Adipocyte (in vitro differentiated cells): ENCODE measurements around the gene CAST.

ENCODE experiments used
- DNase-seq: peaks from one replicate; pipeline ENCODE4 v3.0.0-alpha.2; 2015; ENCODE audit warnings: low read depth
- H3K27me3 ChIP-seq: replicated peaks from 2 replicates; pipeline ENCODE4 v1.7.0; 2013; ENCODE audit warnings: mild to moderate bottlenecking, low read length, moderate library complexity; ENCODE audit not compliant: control insufficient read depth, insufficient read depth
- H3K36me3 ChIP-seq: 2 replicates; pipeline ENCODE4 v1.7.0; 2013; ENCODE audit warnings: low read length, mild to moderate bottlenecking, moderate library complexity; ENCODE audit not compliant: control insufficient read depth, insufficient read depth, severe bottlenecking
- H3K4me1 ChIP-seq: 2 replicates; pipeline ENCODE4 v1.7.0; 2013; ENCODE audit warnings: mild to moderate bottlenecking, low read length, moderate library complexity; ENCODE audit not compliant: control insufficient read depth, insufficient read depth
- H3K4me3 ChIP-seq: 2 replicates; pipeline ENCODE4 v1.7.0; 2013; ENCODE audit warnings: mild to moderate bottlenecking, low read length, moderate library complexity
- H3K9ac ChIP-seq: 2 replicates; pipeline ENCODE4 v1.7.0; 2013; ENCODE audit warnings: mild to moderate bottlenecking, low read length, moderate library complexity
- H3K9me3 ChIP-seq: 2 replicates; pipeline ENCODE4 v1.7.0; 2013; ENCODE audit warnings: mild to moderate bottlenecking, low read length, moderate library complexity; ENCODE audit not compliant: control insufficient read depth

Gene CAST

DNA sequence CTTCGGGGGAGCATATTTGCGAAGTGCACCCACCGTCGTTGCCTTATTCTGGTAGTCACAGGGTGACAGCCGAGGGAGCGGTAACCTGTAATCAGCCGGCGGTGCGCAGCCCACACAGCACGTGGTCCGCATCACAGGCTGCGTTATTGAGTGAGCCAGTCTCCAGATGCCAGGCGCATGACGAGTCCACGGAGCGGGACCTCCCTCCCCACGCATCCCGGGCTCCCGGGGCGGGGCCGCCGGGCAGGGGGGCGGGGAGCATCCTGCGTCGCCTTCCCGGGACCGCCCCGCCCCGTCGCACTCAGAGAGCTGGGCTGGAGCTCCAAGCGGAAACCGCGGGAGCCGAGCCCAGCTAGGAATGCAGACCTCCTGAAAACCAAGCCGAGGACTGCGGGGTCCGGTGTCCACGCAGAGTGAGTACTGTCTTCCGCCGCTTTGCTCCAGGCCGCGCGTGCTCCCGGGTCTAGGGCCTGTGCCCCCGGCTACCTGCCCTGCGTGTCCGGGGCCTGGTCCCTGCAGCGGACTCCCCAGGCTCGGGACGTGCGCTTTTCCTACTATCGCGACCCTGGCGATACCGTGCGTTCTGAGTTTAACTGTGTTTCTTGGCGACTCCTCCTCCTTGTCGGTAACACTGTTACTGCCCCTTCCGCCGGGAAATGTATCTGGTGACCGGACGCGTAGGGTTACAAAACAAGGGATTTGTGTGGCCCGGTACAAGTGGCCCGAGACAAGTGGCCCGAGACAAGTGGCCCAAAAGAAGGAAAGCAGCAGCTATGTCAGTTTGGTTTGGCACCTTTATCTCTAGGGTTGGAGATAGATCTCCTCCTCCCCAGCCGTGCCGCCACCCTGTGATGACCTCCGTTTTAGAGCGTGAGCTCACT, 40.6 kb downstream of the CAST start:
- Histone ChIP-seq H3K9me3 (no peaks in the 10 kb centered on the region), H3K9ac (peak overlapping the region; percentile 98), H3K36me3 (peaks cover 26% of the 10 kb centered on the region), H3K4me3 (peak overlapping the region; percentile 95), H3K4me1 (peaks cover 52% of the 10 kb centered on the region), H3K27me3 (no peaks in the 10 kb centered on the region)
- peak; percentile 98 for DNase-seq

DNA sequence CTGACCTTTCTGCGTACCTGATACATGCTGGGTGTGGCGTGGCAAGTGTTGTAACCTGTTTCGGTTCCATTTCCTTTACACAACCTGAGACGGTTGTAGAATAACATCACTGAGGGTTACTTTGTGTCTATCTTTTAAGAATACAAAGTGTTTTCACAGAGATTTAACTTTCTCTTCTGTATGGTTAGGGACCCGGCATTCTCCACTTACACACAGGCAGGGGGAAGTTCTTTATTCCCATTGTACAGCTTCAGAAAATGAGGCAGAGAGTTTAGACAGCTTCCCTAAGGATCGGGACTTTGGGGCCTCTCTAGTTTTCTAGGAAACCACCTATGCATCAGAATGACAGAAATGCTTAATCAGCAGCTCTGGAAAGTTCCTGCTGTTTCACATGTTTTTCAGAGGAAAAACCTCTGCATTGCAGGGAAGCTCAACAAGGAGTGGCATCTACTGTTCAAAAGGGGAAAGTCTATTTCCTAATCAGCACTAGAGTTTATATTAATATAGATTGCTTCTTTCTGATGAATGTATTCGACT, 41.3 kb downstream of the CAST start:
- H3K4me3 ChIP-seq, result peak overlapping the region; percentile 95
- H3K9me3 ChIP-seq, result no peaks in the 10 kb centered on the region
- DNase-seq, result peak; percentile 56
- no peaks in the 10 kb centered on the region for H3K27me3 ChIP-seq
- H3K36me3 ChIP-seq, result peaks cover 19% of the 10 kb centered on the region
- H3K9ac ChIP-seq, result peak overlapping the region; percentile 98
- H3K4me1 ChIP-seq, result peaks cover 52% of the 10 kb centered on the region

DNA sequence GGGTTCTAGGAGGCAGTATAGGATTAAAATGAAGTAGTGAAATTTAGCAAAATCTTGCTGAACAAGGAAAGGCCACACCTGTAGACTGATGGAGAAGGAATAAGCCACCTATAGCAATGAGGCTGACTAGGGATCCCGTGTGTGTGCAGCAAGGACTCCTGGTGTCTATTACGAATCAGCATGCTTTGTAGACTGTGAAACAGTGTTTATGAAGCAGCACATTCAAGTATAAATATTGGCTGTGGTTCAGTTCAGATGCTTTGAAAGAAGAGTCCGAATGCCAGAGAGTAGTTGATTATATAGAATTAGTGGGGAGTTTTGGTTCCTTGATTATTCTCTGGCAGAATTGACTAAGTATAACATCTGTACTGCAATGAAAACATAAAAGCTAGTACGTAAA, 41.8 kb downstream of the CAST start:
- Histone ChIP-seq H3K9ac (peak overlapping the region; percentile 98), H3K36me3 (peaks cover 17% of the 10 kb centered on the region), H3K4me1 (peaks cover 57% of the 10 kb centered on the region), H3K27me3 (no peaks in the 10 kb centered on the region), H3K4me3 (peak overlapping the region; percentile 95), H3K9me3 (no peaks in the 10 kb centered on the region)
- peak; percentile 40 for DNase-seq

DNA sequence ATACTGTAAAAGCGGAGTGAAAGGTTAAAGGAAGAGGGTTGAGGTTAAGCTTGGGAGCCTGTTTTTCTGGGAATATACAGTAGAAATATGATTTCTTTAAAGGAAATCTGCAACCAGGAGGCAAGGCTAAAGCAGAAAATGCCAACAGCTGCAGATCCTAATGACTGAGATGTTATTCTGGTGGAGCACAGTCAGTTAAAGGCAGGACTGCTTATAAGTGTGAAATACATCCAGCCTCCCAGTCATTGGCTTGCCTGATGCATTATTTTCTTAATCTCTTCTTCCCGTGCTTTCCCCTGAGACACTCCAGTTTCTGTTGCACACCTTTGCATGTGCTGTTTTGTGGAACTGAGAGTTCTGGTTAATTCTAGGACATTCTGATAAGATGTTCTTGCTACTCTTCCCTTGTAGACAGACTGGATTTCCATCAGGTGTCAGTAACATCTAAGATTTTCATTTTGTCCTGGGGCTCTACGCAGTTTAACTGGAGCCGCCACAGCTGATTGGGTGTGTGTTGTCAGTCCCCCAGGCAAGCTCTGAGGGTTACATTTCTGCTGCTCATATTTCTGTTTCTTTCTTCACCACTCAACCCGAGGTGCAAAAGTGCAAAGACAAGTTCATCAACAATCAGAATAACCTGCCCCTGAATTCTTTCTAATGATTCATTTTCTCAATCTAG, 44.4 kb downstream of the CAST start:
- H3K9ac ChIP-seq, result no peak overlapping the region
- DNase-seq, result no peak
- peaks cover 52% of the 10 kb centered on the region for H3K4me1 ChIP-seq
- no peak overlapping the region for H3K4me3 ChIP-seq
- no peaks in the 10 kb centered on the region for H3K36me3 ChIP-seq
- H3K27me3 ChIP-seq, result no peaks in the 10 kb centered on the region
- no peaks in the 10 kb centered on the region for H3K9me3 ChIP-seq

DNA sequence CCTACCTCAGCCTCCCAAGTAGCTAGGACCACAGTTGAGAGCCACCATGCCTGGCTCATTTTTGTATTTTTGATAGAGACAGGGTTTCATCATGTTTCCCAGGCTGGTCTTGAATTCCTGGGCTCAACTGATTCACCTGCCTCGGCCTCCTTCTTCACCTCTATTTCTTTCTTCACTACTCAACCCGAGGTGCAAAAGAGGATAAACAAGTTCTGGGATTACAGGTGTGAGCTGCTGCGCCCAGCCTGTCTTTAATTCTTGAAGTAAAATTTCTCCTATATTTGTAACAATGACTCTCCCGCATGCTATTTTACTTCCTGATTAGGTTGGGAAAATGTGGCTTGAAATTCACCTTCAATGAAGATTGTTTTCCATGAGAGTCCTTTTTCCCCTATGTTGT, 46.4 kb downstream of the CAST start:
- peaks cover 58% of the 10 kb centered on the region for H3K4me1 ChIP-seq
- no peak for DNase-seq
- no peak overlapping the region for H3K9ac ChIP-seq
- no peak overlapping the region for H3K4me3 ChIP-seq
- H3K36me3 ChIP-seq, result no peaks in the 10 kb centered on the region
- no peaks in the 10 kb centered on the region for H3K27me3 ChIP-seq
- H3K9me3 ChIP-seq, result no peaks in the 10 kb centered on the region

DNA sequence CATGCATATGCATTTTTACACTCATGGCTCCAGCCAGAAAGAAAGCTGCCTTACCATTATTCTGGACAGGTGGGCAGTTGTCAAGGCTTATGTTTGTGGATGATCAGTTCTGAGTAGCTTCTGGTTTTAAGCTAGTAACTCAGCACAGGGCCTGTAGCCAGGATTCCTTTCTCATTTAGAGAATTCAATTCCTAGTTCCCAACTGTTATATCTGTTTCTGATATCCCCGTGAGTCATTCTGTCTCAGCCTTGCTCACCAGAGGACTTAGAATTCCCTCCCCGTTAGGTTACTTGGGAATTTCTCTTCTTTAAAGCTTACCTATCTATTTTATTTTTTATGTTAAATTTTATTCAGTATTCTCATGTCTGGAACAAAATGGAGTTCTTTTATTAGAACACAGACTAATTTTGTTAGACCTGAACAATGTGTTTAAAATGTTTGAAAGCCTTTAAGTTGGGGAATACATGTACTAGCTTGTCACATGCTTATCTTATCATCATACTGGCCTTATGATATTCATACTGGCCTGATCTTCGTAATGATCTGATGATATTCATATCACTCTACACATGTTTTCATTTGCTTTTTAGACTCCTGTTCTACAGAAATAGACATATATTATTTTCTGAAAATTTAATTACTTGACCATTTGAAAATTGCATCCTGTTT, 47.1 kb downstream of the CAST start:
- peak; percentile 78 for DNase-seq
- H3K27me3 ChIP-seq, result no peaks in the 10 kb centered on the region
- no peak overlapping the region for H3K4me3 ChIP-seq
- H3K9ac ChIP-seq, result no peak overlapping the region
- H3K4me1 ChIP-seq, result peaks cover 58% of the 10 kb centered on the region
- H3K9me3 ChIP-seq, result no peaks in the 10 kb centered on the region
- H3K36me3 ChIP-seq, result no peaks in the 10 kb centered on the region

DNA sequence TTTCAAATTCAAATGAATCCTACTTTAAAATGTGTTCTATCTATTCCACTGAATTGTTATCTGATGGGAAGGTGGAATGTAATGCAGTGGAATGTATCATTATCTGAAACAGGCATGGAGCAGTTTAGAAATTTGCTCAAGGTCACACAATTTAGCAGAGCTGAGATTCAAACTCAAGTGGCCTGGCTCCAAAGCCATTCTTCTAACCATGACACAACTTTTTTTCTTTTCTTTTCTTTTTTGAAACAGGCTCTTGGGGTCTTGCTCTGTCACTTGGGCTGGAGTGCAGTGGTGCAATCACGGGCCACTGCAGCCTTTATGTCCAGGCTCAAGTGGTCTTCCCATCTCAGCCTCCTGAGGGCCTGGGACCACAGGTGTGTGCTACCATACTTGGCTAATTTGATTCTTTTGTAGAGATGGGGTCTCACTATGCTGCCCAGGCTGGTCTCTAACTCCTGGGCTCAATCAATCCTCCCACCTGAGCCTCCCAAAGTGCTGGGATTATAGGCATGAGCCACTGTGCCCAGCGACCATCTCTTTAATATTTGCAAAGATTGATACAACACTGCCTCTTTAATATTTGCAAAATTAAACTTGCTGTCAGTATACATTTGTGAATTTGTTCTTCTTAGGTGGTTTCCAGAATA, 50.0 kb downstream of the CAST start:
- H3K9me3 ChIP-seq, result no peaks in the 10 kb centered on the region
- peaks cover 7% of the 10 kb centered on the region for H3K36me3 ChIP-seq
- no peak overlapping the region for H3K9ac ChIP-seq
- peaks cover 67% of the 10 kb centered on the region for H3K4me1 ChIP-seq
- H3K27me3 ChIP-seq, result no peaks in the 10 kb centered on the region
- DNase-seq, result no peak
- H3K4me3 ChIP-seq, result no peak overlapping the region

DNA sequence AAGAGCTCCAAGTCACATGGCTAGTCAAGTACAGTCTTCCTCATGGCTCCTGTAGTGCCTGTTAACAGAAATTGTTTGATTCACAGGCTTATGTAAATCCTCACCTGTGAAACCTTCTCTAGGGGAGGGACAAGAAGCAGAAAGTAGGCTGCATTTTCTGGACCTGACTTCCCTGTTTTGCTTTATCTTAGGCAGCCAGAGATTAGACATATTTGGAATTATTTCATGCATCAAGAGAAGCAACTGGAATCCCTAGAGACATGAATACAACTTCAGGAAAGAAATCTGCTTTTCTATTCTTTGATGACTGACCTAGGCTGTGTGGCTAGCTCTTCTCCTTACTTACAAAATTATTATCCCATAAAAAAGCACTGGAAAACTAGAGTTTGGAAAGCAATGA, 52.3 kb downstream of the CAST start:
- Histone ChIP-seq H3K36me3 (peaks cover 10% of the 10 kb centered on the region), H3K4me3 (peak overlapping the region; percentile 12)
- peak; percentile 34 for DNase-seq

DNA sequence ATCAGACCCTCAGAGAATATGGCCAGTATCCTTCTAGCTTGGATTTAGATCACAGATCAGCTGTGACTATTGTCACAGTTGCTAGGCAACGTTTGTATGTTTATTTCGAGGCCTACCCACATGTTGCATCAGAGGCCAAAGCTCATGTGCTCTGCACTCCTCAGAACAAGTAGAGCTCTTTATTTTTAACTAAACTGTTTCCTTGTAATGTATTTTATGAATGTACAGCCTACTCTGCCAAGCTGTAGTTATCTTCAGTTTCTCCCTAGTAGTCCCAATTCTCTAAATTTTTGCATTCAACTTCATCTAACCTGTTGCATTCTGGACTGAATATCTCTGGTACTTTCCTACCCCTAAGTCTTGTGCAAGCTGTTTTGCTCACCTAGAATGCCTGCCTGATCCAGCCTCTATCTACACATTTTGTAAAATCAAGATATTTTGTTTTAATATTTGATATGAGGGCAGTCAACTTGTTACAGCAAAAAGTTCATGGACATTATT, 52.8 kb downstream of the CAST start:
- DNase-seq, result peak; percentile 86
- Histone ChIP-seq H3K36me3 (peaks cover 10% of the 10 kb centered on the region), H3K4me1 (peaks cover 53% of the 10 kb centered on the region), H3K9me3 (no peaks in the 10 kb centered on the region), H3K4me3 (no peak overlapping the region), H3K27me3 (no peaks in the 10 kb centered on the region), H3K9ac (peak overlapping the region; percentile 8)

More for the DNA sequence above, 52.3 kb downstream of the CAST start:
- H3K4me1 ChIP-seq, result peaks cover 58% of the 10 kb centered on the region
- no peaks in the 10 kb centered on the region for H3K9me3 ChIP-seq
- H3K9ac ChIP-seq, result peak overlapping the region; percentile 8
- H3K27me3 ChIP-seq, result no peaks in the 10 kb centered on the region

DNA sequence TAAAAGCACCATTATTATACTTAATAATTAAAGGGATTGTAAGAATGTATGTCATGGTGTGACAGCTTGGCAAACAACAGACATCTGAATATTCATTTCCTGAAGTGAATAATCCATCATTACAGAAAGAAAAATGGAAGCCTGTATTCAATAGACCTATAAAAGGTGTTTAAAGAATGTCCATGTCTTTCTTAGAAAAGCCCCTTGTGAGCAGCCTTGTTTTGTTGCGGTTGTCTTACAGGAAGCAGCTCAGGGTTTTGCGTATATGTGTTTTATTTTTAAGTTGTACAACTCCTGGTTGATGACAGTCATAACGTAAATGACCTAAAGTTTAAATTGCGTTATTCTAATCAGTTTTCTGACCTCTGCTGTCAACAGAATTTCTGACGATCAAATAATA, 53.8 kb downstream of the CAST start:
- Histone ChIP-seq H3K27me3 (no peaks in the 10 kb centered on the region), H3K4me3 (no peak overlapping the region), H3K4me1 (peaks cover 51% of the 10 kb centered on the region), H3K36me3 (peaks cover 10% of the 10 kb centered on the region), H3K9me3 (no peaks in the 10 kb centered on the region), H3K9ac (no peak overlapping the region)
- DNase-seq, result no peak
